ENCODE measurements around the gene EML6.

The EML6 gene

GRCh38 chr2:54757500-54757899 lies 34.0 kb downstream of the EML6 start:
- peaks cover 16% of the 10 kb centered on the region for H3K27me3 Mint-ChIP-seq (ENCODE audit: low read depth)
- H3K9me3 Mint-ChIP-seq, result no peaks in the 10 kb centered on the region
- no peak overlapping the region for H3K27ac Mint-ChIP-seq
- no peak overlapping the region for H3K4me3 Mint-ChIP-seq
- no peaks in the 10 kb centered on the region for H3K36me3 Mint-ChIP-seq (ENCODE audit: low read depth)
- H3K4me1 Mint-ChIP-seq (ENCODE audit: low read depth), result peaks cover 2% of the 10 kb centered on the region

GRCh38 chr2:54758951-54759350 lies 35.5 kb downstream of the EML6 start:
- no peak overlapping the region for H3K4me3 Mint-ChIP-seq
- H3K4me1 Mint-ChIP-seq (ENCODE audit: low read depth), result peaks cover 2% of the 10 kb centered on the region
- H3K36me3 Mint-ChIP-seq (ENCODE audit: low read depth), result no peaks in the 10 kb centered on the region
- H3K27ac Mint-ChIP-seq, result no peak overlapping the region
- H3K9me3 Mint-ChIP-seq, result no peaks in the 10 kb centered on the region
- peaks cover 22% of the 10 kb centered on the region for H3K27me3 Mint-ChIP-seq (ENCODE audit: low read depth)

- H3K4me3 Mint-ChIP-seq, result no peak overlapping the region
- peaks cover 2% of the 10 kb centered on the region for H3K4me1 Mint-ChIP-seq (ENCODE audit: low read depth)
- peaks cover 22% of the 10 kb centered on the region for H3K27me3 Mint-ChIP-seq (ENCODE audit: low read depth)
- H3K9me3 Mint-ChIP-seq, result no peaks in the 10 kb centered on the region
- no peaks in the 10 kb centered on the region for H3K36me3 Mint-ChIP-seq (ENCODE audit: low read depth)
- H3K27ac Mint-ChIP-seq, result no peak overlapping the region
Measured at GRCh38 chr2:54760310-54760709, 36.8 kb downstream of the EML6 start.

GRCh38 chr2:54763636-54764291 lies 40.3 kb downstream of the EML6 start:
- H3K27me3 Mint-ChIP-seq (ENCODE audit: low read depth), result peaks cover 18% of the 10 kb centered on the region
- H3K27ac Mint-ChIP-seq, result no peak overlapping the region
- no peak overlapping the region for H3K4me3 Mint-ChIP-seq
- H3K9me3 Mint-ChIP-seq, result no peaks in the 10 kb centered on the region
- peaks cover 2% of the 10 kb centered on the region for H3K4me1 Mint-ChIP-seq (ENCODE audit: low read depth)
- no peaks in the 10 kb centered on the region for H3K36me3 Mint-ChIP-seq (ENCODE audit: low read depth)

GRCh38 chr2:54767921-54768320 lies 44.5 kb downstream of the EML6 start:
- peaks cover 5% of the 10 kb centered on the region for H3K27me3 Mint-ChIP-seq (ENCODE audit: low read depth)
- H3K36me3 Mint-ChIP-seq (ENCODE audit: low read depth), result no peaks in the 10 kb centered on the region
- peaks cover 2% of the 10 kb centered on the region for H3K4me1 Mint-ChIP-seq (ENCODE audit: low read depth)
- H3K27ac Mint-ChIP-seq, result no peak overlapping the region
- H3K4me3 Mint-ChIP-seq, result no peak overlapping the region
- H3K9me3 Mint-ChIP-seq, result no peaks in the 10 kb centered on the region

GRCh38 chr2:54768772-54769428 lies 45.4 kb downstream of the EML6 start:
- H3K27me3 Mint-ChIP-seq (ENCODE audit: low read depth), result peaks cover 3% of the 10 kb centered on the region
- peaks cover 2% of the 10 kb centered on the region for H3K4me1 Mint-ChIP-seq (ENCODE audit: low read depth)
- H3K4me3 Mint-ChIP-seq, result no peak overlapping the region
- H3K27ac Mint-ChIP-seq, result no peak overlapping the region
- no peaks in the 10 kb centered on the region for H3K36me3 Mint-ChIP-seq (ENCODE audit: low read depth)
- no peaks in the 10 kb centered on the region for H3K9me3 Mint-ChIP-seq

- H3K36me3 Mint-ChIP-seq (ENCODE audit: low read depth), result no peaks in the 10 kb centered on the region
- H3K27me3 Mint-ChIP-seq (ENCODE audit: low read depth), result peaks cover 3% of the 10 kb centered on the region
- no peak overlapping the region for H3K27ac Mint-ChIP-seq
- H3K4me1 Mint-ChIP-seq (ENCODE audit: low read depth), result peaks cover 2% of the 10 kb centered on the region
- H3K9me3 Mint-ChIP-seq, result peaks cover 5% of the 10 kb centered on the region
- H3K4me3 Mint-ChIP-seq, result no peak overlapping the region
Measured at GRCh38 chr2:54770211-54770610, 46.7 kb downstream of the EML6 start.

- peaks cover 2% of the 10 kb centered on the region for H3K4me1 Mint-ChIP-seq (ENCODE audit: low read depth)
- peaks cover 3% of the 10 kb centered on the region for H3K27me3 Mint-ChIP-seq (ENCODE audit: low read depth)
- no peak overlapping the region for H3K27ac Mint-ChIP-seq
- H3K4me3 Mint-ChIP-seq, result no peak overlapping the region
- no peaks in the 10 kb centered on the region for H3K36me3 Mint-ChIP-seq (ENCODE audit: low read depth)
- peaks cover 9% of the 10 kb centered on the region for H3K9me3 Mint-ChIP-seq
Measured at GRCh38 chr2:54770676-54771075, 47.2 kb downstream of the EML6 start.

- Mint-ChIP-seq H3K4me1 (ENCODE audit: low read depth) (peaks cover 2% of the 10 kb centered on the region), H3K27ac (no peak overlapping the region), H3K36me3 (ENCODE audit: low read depth) (peaks cover 2% of the 10 kb centered on the region), H3K27me3 (ENCODE audit: low read depth) (no peaks in the 10 kb centered on the region), H3K4me3 (no peak overlapping the region), H3K9me3 (peaks cover 14% of the 10 kb centered on the region)
Measured at GRCh38 chr2:54771166-54771885, 47.9 kb downstream of the EML6 start.

- Mint-ChIP-seq H3K4me3 (no peak overlapping the region), H3K27me3 (ENCODE audit: low read depth) (no peaks in the 10 kb centered on the region), H3K27ac (no peak overlapping the region), H3K36me3 (ENCODE audit: low read depth) (peaks cover 2% of the 10 kb centered on the region), H3K9me3 (peaks cover 17% of the 10 kb centered on the region), H3K4me1 (ENCODE audit: low read depth) (peaks cover 2% of the 10 kb centered on the region)
Measured at GRCh38 chr2:54772110-54772509, 48.6 kb downstream of the EML6 start.

GRCh38 chr2:54772531-54772930 lies 49.1 kb downstream of the EML6 start:
- no peaks in the 10 kb centered on the region for H3K27me3 Mint-ChIP-seq (ENCODE audit: low read depth)
- peaks cover 17% of the 10 kb centered on the region for H3K9me3 Mint-ChIP-seq
- H3K4me1 Mint-ChIP-seq (ENCODE audit: low read depth), result peaks cover 2% of the 10 kb centered on the region
- H3K36me3 Mint-ChIP-seq (ENCODE audit: low read depth), result peaks cover 2% of the 10 kb centered on the region
- H3K27ac Mint-ChIP-seq, result no peak overlapping the region
- H3K4me3 Mint-ChIP-seq, result no peak overlapping the region

GRCh38 chr2:54773233-54773632 lies 49.8 kb downstream of the EML6 start:
- no peaks in the 10 kb centered on the region for H3K27me3 Mint-ChIP-seq (ENCODE audit: low read depth)
- H3K4me3 Mint-ChIP-seq, result no peak overlapping the region
- peaks cover 17% of the 10 kb centered on the region for H3K9me3 Mint-ChIP-seq
- H3K36me3 Mint-ChIP-seq (ENCODE audit: low read depth), result peaks cover 4% of the 10 kb centered on the region
- no peak overlapping the region for H3K27ac Mint-ChIP-seq
- peaks cover under 1% of the 10 kb centered on the region for H3K4me1 Mint-ChIP-seq (ENCODE audit: low read depth)

- Mint-ChIP-seq H3K36me3 (ENCODE audit: low read depth) (peaks cover 4% of the 10 kb centered on the region), H3K4me1 (ENCODE audit: low read depth) (no peaks in the 10 kb centered on the region), H3K9me3 (peaks cover 17% of the 10 kb centered on the region), H3K27me3 (ENCODE audit: low read depth) (no peaks in the 10 kb centered on the region), H3K27ac (no peak overlapping the region), H3K4me3 (no peak overlapping the region)
Measured at GRCh38 chr2:54773838-54774237, 50.4 kb downstream of the EML6 start.

- Mint-ChIP-seq H3K4me1 (ENCODE audit: low read depth) (no peaks in the 10 kb centered on the region), H3K9me3 (peaks cover 17% of the 10 kb centered on the region), H3K4me3 (no peak overlapping the region), H3K27ac (no peak overlapping the region), H3K36me3 (ENCODE audit: low read depth) (peaks cover 4% of the 10 kb centered on the region), H3K27me3 (ENCODE audit: low read depth) (no peaks in the 10 kb centered on the region)
Measured at GRCh38 chr2:54775710-54776109, 52.2 kb downstream of the EML6 start.

- H3K27ac Mint-ChIP-seq, result no peak overlapping the region
- no peaks in the 10 kb centered on the region for H3K27me3 Mint-ChIP-seq (ENCODE audit: low read depth)
- H3K36me3 Mint-ChIP-seq (ENCODE audit: low read depth), result peaks cover 4% of the 10 kb centered on the region
- no peaks in the 10 kb centered on the region for H3K4me1 Mint-ChIP-seq (ENCODE audit: low read depth)
- peaks cover 17% of the 10 kb centered on the region for H3K9me3 Mint-ChIP-seq
- H3K4me3 Mint-ChIP-seq, result no peak overlapping the region
Measured at GRCh38 chr2:54776494-54776893, 53.0 kb downstream of the EML6 start.

Data from T-helper 1 cell treated with Interleukin-12 subunit alpha and Interleukin-12 subunit beta and Interleukin-4 antibody, amounts not matched to agents 30 μg/mL and 1 μg/mL, for 36 hours (primary cell).